NOMO-1 treated with DMSO at 0.1 percent for 48 hours (cell line): ENCODE data around the gene HSD3B2.
"Not testable (repeated sequence)": the region's sequence is repeated elsewhere in the genome, so short reads cannot be mapped to it uniquely, and the experiment has no call there.

ENCODE experiments used
- DNase-seq: peaks from one replicate; lab custom pipeline; 2025; ENCODE audit not compliant: unreplicated experiment; lab: John Stamatoyannopoulos, UW

Gene HSD3B2

DNA sequence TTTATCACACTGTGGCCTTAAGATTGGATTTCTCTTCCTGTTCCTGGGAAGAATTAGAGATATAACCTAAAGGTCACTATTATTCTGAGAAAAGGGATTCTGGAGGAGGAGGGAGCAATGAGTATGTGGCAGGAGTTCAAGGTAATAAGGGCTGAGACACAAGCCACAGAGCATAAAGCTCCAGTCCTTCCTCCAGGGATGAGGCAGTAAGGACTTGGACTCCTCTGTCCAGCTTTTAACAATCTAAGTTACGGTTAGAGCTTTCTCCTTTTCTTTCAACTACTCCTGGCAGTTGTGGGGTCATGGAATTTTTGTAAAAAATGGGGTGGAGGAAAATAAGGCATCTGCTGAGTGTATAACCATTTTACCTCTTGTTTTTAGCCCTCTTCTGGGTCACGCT, at the start of gene HSD3B2:
Gene HSD3B2, plus strand, starts transcription at position 201 of the 400 bp plus-strand sequence. CDS start 270 bp downstream, outside the sequence.
- no peak for DNase-seq

DNA sequence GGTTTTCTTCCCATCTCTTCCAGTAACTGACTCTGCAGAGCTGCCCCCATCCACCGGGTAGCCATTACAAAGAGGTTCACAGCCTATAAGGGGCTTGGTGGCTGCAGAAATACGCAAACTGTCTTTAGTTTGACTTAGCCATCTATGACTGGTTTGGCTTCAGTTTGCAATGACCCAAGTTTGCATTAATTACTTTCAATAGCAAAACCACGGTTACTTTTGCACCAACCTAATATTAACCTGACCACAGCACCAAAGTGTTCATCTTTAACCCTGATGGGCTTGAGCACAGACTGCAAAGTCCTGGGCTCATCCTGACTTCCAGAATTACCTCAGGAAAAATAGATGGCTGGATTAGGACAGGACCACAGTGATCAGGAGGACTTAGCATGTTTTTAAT, 48.5 kb upstream of the HSD3B2 start:
- DNase-seq: no peak

DNA sequence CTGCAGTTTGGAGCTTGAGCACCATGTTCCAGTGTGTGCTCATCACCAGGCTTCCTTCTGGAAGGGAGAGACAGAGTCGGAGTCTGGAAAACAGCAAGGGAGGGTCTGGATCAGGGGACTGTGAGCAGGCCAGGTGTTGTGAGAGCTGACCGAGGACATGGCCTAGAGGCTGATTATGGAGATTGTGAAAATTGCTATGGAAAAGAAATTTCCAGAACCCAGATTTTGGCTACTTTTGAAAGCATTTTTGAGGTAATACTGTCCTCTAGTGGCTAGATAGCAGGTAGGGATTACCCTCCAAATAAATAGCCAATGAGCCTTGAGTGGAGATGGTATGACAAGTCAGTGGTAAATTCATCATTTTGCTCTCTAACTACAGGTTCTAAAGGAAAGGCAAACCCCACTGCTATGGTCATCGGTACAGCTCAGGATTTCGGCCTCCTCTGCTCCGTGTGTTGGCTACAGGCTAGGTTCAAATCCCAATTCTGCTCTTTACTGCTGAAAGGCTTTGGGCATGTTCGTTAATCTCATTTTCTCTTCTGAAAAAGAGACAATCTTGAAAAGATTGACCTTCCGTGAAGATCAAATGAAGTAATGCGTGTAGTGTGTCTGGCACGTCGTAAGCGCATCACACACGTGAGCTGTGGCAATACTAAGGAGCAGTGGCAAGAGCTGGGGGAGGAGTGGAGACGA, 47.4 kb upstream of the HSD3B2 start:
- DNase-seq: no peak

DNA sequence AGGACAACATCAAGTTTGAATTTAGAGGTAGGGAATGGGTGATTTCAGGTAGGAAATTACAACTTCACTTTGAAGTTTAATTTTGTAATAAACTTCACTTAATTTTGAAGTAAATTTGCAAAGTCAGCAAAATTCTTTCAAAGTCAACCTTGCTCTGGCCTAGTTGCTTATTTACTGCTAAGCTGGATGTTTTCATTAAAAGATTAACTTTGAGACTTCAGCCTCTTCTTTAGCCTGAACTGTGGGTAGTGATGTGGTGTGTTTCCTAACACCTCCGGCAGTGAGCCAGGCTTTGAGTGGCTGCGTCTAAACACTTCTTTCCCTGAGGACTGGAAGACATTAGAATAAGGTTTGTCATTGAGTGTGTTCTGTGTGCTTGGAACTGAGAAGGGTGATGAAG, 46.4 kb upstream of the HSD3B2 start, which contains the start of gene HAO2:
Gene HAO2, plus strand, starts transcription at position 232 of the 400 bp plus-strand sequence. CDS start 12,301 bp downstream, outside the sequence.
- no peak for DNase-seq

DNA sequence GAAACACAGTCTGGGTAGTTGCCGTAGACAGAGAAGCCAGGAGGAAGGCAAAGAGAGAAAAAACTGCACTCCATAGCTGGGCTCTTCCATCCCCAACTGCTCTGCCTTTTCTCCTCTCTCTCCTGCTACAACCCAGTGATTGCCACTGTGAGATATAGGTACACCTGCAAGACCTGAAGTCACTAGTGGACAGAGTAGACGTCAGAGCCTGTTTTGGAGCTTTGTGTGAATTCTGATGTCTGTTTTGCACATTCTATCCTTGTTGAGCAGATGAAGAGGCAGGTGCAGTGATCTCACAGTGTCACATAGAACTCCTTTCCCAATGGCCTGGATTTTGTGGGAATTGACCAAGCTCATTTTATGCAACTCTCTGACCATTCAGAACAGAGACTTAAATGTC, 44.2 kb upstream of the HSD3B2 start:
- no peak for DNase-seq

DNA sequence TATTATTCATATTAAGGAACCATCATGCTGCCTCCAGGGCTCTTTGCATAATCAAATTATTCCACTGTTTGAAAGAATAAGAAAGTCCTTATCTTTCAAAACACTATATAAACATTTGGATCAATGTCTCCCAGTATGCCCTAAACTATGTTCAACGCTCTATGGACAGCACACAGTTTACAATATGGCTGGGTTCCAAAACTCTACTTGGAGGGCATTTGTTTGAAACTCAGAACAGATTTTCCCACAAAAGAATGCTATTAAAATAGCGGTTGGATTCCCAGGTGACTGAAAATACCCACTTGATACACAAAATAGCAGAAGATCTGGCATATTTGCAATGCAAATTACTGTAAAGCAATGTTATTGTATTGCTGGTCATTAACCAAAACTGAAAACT, 43.1 kb upstream of the HSD3B2 start:
- no peak for DNase-seq

DNA sequence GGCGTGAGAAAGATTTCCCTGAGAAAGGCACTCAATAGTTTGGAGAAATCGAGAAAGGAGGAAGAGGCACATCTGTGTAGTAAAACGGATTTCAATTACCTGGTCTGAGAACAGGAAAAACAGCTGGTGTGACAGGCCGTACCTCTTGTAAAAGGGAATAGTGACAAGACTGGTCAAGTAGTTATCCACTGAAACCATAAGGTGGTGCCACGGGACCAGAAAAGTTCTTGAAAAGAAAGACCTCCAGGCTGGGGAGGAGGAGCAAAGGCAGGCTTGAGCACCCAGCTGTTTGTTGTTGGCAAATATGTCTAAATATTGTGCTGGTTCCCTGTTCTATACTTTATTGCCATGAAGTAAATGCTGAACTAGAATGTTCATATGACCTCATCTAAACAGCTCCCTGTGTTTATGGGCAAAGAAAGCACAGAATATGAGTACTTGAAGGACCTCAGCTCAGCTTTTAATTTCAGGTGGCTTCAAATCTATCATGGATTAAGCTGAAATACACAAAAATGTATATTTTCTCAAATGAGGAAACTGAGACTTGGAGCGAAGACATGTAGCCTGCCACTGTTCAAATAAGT, 42.4 kb upstream of the HSD3B2 start:
- no peak for DNase-seq

DNA sequence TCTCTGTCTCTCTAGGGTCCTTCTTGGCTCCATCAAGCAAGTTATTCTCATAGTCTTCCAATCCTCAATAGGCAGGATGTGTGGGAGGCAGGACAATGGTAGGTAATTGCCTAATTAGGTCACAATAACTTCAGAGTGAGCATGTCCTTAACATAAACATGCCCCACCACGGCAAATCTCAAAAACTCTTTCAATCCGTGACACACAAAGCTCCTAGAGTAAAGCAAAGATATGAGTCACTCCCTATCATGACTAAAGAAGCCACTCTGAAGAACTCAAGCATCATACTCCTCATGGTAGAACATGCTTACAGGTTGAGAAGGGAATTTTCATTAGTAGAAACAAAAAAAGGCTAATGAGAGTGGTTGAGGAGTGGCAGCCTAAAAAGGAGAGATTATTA, 41.5 kb upstream of the HSD3B2 start:
- no peak for DNase-seq

DNA sequence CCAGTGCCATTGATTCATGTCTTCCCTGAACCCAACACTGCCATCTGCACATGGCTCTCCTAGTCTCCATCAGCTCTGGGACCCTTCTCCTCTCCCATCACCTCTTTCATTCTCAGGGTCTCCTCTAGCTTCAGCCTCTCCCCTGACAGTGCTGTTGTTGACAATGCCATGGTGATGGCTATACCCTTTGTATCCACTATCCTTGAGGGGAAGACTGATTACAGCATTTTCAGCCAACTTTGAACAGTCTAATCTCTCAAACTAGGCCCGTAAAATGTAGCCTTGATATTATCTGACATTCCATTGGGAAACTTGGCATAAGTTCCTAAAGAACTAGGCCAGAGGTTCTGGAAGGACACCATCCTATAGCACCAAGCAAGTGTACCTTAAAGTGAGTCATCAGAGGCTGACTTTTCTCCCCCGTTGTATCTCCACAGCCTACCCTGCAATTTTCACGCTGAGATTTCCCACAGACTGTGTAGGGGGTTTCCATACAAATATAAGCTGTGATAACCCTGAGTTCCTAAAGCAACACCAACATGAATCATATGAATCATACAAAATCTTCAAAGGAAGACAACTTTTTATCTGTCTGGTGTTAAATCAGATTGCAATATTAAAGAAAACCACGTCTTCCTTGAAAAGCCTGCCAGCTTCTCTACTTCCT, 40.6 kb upstream of the HSD3B2 start:
- DNase-seq: no peak

DNA sequence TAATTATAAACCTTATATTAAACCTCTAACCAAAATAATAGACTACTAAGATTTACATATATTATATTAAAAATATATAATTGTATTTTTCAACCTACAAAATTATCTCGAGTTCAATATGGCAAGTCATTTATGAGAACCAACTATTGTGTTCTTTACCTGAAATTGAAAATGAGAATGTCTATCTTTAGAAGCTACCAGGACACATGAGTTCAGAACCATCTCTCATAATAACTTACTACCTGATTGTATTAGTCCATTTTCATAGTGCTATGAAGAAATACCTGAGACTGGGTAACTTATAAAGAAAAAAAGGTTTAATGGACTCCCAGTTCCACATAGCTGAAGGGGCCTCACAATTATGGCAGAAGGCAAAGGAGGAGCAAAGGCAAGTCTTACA, 39.6 kb upstream of the HSD3B2 start:
- no peak for DNase-seq

DNA sequence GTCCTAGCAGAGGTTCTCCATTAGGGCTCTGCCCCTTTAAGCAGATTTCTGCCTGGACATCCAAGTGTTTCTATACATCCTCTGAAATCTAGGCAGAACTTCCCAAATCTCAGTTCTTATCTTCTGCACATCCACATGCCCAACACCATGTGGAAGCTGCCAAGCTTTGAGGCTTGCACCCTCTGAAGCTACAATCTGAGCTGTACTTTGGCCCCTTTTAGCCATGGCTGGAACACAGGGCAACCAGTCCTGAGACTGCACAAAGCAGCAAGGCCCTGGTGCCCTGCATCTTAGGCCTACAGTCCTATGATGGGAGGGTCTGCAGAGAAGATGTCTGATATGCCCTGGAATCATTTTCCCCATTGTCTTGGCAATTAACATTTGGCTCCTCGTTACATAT, 38.4 kb upstream of the HSD3B2 start:
- no peak for DNase-seq

DNA sequence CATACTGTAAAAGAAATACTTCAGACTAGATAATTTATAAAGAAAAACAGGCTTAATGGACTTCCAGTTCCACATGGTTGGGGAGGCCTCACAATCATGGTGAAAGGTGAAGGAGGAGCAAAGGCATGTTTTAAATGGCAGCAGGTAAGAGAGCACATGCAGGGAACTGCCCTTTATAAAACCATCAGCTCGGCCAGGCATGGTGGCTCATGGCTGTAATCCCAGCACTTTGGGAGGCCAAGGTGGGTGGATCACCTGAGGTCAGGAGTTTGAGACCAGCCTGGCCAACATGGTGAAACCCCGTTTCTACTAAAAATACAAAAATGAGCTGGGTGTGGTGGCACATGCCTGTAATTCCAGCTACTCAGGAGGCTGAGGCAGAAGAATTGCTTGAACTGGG, 37.4 kb upstream of the HSD3B2 start:
- not testable (repeated sequence) for DNase-seq

DNA sequence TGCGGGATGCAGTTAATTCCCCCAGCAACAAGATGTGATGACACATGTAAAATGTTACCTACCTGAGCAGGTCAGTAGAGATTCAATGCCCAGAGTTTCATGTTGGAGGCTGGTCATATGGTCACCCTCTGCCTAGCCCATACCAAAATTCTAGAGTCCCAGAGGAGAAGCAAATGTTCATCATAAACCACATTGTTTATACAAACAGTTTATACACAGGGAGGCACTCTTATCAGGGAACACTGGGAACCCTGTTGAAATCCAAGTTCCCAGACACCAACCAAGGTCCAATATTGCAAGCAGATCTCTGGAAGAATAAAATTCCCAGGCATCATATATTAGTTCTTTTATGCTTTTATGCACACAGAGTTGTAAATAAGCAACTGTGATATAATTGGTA, 35.8 kb upstream of the HSD3B2 start:
- DNase-seq: no peak

DNA sequence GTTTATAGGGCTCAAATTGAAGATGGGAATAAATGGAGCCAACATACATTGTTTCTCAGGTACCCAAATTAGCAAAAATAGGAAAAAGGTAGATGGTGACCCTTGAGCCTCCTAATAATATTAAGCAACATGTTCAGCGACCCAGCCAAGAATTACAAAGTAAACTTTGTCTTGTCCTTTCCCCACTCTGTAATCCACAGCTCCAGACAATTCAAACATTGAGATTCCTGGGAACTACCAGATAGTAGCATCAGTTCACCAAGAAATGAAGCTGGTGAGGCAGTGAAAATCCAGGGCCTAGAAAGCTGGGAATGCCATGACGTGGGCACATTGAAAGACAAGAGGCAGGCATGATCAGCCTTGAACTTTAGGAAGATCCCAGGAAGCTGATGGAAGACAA, 34.6 kb upstream of the HSD3B2 start:
- no peak for DNase-seq

DNA sequence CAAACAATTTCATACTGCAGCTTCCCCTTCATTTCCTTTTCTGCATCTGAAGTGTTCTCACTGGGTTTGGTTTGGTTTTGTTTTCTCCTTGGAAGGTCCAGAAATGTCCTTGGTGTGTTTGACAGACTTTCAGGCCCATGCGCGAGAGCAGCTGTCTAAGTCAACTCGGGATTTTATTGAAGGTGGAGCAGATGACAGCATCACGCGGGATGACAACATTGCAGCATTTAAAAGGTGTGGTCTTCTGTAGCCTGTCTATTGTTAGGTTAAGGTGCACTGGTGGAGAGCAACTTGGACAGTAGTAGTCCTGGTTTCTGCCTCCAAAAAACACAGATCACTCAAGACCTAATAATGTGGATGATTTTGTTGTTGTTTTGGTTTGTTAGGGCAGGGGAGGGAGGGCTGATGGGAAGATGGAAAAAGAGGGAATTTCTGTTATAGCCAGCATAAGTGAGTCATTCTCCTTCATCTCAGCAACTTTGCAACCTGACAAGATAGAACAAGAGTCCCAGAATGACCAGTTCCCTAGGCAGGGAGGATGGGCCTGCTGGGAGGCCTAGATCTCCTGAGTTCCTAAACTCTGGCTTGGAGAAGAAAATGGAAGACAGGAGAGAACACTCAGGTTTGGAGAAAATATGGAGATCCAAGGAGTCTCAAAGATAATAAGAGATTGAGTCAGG, 33.8 kb upstream of the HSD3B2 start:
- DNase-seq: no peak

DNA sequence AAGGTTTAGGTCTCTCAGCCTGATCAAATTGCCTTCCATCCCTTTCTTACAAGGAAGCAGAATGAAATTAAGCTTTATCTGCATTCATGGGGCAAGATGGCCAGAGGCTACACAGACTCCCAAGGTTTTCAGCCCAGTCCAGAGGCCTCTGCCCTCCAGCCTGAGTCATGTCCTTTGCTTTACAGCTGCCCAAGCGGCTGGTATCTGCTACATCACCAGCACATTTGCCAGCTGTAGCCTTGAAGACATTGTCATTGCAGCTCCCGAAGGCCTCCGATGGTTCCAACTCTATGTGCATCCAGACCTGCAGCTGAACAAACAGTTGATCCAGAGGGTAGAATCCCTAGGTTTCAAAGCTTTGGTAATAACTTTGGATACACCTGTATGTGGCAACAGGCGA, 30.4 kb upstream of the HSD3B2 start:
- DNase-seq: no peak

DNA sequence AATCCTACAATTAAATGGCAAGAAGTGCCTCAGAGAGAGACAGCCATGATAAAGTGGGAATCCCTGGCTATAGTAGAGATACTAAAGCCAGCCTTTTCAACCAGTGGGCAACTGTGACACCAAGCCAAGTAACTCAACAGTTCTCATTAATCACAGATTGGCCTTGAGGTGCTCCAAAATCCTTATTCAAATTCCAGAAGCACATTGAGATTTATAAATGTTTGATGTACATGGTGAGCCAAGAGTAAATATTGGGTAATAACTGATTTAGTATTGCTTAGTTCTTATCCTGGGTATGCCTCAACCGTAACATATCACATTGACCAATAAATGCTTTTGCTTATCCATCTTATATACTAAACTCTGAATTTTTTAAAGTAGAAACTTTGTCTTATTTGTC, 29.3 kb upstream of the HSD3B2 start:
- DNase-seq: no peak

DNA sequence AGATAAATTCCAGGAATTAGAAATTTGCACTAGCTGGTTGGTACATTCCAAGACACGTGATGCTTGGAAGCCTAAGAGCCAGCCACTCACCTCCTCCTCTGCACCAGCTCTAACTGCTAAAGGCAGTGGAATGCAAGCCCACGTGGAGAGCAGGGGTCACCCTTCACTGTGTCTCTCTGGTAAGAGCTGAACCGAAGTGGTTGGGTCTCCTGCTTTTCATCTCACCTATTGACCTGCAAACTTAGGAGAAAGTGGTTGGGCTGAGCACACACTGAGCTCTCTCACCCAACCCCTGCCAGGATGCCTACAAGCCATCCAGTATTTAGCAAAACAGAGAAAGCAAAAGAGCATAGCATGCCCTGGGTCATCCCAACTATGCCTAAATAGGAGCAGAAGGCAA, 27.1 kb upstream of the HSD3B2 start:
- DNase-seq: no peak

DNA sequence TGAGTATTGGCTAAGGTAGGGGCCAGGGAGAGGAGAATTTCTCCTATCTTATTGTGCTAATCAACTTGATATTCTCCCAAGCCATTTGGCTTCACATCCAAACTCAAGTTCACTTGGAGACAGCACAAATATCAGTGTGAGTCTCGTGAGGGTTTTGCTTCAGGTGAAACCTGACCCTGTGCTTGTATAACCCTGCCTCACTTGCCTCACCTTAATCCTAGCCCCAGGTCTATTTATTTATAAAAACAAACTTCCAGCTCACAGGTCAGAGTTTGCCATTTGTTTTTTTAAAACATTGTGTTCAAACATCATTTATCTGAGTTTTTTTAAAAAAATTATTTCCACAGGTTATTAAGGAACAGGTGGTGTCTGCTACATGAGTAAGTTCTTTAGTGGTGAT, 26.5 kb upstream of the HSD3B2 start:
- DNase-seq: no peak

DNA sequence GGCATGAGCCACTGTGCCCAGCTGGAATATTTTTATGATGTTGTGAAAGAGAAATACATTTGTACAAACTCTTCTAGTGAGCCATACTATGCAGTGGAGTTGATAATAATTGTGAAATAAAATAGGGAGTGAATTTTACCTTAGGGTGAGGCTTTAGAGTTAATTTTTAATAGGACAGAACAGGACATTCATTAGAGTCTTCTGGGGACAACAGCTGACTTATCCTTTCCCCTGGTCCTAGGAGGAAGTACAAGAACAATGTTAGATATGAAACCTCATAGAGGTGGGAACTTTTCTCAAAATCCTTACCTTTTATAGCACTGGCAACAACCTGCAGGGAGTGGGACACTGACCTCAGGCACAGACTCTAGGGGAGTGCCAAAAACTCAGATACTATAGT, 24.4 kb upstream of the HSD3B2 start:
- no peak for DNase-seq

DNA sequence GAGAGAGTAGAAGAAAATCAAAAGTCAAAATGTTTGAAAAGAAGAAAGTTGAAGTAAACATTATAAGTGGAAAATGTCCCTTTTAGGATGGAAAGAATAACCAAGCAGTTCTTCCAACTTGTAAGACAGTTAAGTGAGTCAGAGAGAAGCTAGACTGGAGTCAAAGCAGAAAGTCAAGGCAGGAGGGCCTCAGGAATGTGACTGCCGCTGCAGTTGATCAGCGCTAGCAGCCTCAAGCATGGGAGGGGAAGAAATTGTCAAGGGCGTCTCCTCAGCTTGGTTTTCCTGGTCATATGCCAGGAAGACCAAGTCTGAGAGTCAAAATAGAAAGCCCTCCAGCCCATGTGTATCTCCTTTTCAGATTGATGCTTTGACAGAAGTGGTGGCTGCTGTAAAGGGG, 23.2 kb upstream of the HSD3B2 start:
- no peak for DNase-seq

DNA sequence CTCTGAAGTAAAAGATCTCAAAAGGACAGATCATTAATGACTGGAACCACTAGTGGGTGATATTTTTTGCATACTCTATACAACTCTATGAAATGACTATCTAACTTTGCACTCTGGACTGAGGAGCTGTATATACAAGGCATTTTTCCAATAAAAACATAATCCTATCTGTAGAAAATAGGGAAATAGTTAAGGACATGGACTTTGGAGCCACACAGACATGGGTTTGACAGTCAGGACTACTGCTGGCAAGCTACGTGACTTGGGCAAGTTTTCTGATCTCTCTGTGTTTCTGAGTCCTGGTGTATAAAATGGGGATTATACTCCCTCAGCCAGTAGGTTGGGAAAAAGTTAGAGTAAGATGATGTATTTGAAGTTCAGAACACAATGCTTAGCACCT, 20.9 kb upstream of the HSD3B2 start:
- no peak for DNase-seq
